ENCODE measurements around the gene CCND2. TPM values are rescaled to one million over a fixed set of nuclear protein-coding genes. Genes with fewer than 3 reads are reported as not detected.

CCND2 gene
- polyA plus RNA-seq, 1 experiment: 0.64 TPM

- H3K4me3 ChIP-seq (ENCODE audit: low read depth, low read length): no peak overlapping the region
- H3K27me3 ChIP-seq (ENCODE audit: control insufficient read depth, insufficient read depth, low read length): peaks cover 40% of the 10 kb centered on the region
- POLR2A ChIA-PET: no interaction called here
- CTCF ChIA-PET: interaction anchor here (3.1 kb wide), 1 partner anchor 11 kb away, joined by 17 read pairs; no protein-coding TSS in a partner anchor
- H3K36me3 ChIP-seq (ENCODE audit: control insufficient read depth, insufficient read depth, low read length): no peaks in the 10 kb centered on the region
- TF ChIP-seq CTCF (IDR thresholded peaks at IDR 0.05; ENCODE audit: insufficient read depth, low read depth, low read length): no peak
- DNase-seq (ENCODE audit: low read depth): no peak
Observed at GRCh38 chr12:4266990-4267389, 6.6 kb upstream of the CCND2 start.

- TF ChIP-seq CTCF (IDR thresholded peaks at IDR 0.05; ENCODE audit: insufficient read depth, low read depth, low read length): no peak
- CTCF ChIA-PET: interaction anchor here (1.1 to 3.1 kb wide), 2 partner anchors 10 to 382 kb away, joined by 3 to 17 read pairs; no protein-coding TSS in a partner anchor
- H3K4me3 ChIP-seq (ENCODE audit: low read depth, low read length): no peak overlapping the region
- no peak for DNase-seq (ENCODE audit: low read depth)
- POLR2A ChIA-PET: no interaction called here
- no peaks in the 10 kb centered on the region for H3K36me3 ChIP-seq (ENCODE audit: control insufficient read depth, insufficient read depth, low read length)
- peaks cover 47% of the 10 kb centered on the region for H3K27me3 ChIP-seq (ENCODE audit: control insufficient read depth, insufficient read depth, low read length)
Observed at GRCh38 chr12:4267704-4268328, 5.7 kb upstream of the CCND2 start.

DNA sequence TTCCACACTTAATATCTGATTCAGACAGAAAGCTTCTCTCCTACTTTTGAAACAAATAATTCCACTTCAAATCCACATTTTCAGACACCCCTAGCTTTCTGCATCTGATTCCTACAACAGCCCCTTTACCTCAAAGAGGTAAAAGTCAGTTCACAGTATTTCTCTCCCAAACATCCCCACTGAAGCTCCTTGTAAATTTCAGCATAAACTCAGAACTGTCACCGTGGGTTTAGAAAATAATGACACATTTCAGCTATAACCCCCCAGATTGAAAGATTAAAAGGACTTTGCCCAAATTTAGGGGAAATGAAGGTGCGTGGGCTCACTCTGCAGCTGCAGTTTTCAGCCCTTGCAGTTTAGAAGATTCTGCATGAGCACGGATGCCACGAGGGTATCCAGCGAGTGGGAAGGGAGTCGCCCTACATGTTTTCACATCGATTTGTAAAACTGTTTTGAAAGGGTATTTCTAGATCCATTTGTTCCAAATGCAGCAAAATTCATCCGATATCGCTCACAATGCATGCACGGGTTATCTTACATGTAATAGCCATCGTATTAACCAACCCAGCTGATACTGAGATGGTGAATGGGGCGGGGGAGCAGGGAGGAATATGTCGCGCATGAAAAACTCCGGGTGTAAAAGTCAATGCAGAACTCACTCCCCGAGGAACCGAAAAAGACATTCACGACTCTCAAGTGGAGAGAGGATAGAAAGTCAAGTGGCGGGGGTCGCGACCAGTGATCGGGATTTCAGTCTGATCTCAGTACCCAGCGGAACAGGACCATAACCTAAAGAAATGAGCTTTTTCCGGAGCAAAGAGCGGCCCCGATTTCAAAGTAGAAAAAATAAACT lies 5.0 kb upstream of the CCND2 start:
- TF ChIP-seq CTCF (IDR thresholded peaks at IDR 0.05; ENCODE audit: insufficient read depth, low read depth, low read length): no peak
- POLR2A ChIA-PET: no interaction called here
- CTCF ChIA-PET: interaction anchor here (1.1 to 3.1 kb wide), 3 partner anchors 9 to 383 kb away, joined by 3 to 17 read pairs (median 3); no protein-coding TSS in a partner anchor
- no peak overlapping the region for H3K4me3 ChIP-seq (ENCODE audit: low read depth, low read length)
- no peaks in the 10 kb centered on the region for H3K36me3 ChIP-seq (ENCODE audit: control insufficient read depth, insufficient read depth, low read length)
- DNase-seq (ENCODE audit: low read depth): no peak
- H3K27me3 ChIP-seq (ENCODE audit: control insufficient read depth, insufficient read depth, low read length): peaks cover 51% of the 10 kb centered on the region

GRCh38 chr12:4269279-4269991 lies 4.1 kb upstream of the CCND2 start:
- Histone ChIP-seq H3K4me3 (ENCODE audit: low read depth, low read length) (peak overlapping the region; percentile 18), H3K27me3 (ENCODE audit: control insufficient read depth, insufficient read depth, low read length) (peaks cover 59% of the 10 kb centered on the region), H3K36me3 (ENCODE audit: control insufficient read depth, insufficient read depth, low read length) (no peaks in the 10 kb centered on the region)
- no peak for DNase-seq (ENCODE audit: low read depth)
- ChIA-PET POLR2A (no interaction called here), CTCF (interaction anchor here (0.6 to 3.1 kb wide), 4 partner anchors 8 to 785 kb away, joined by 3 to 17 read pairs (median 3); no protein-coding TSS in a partner anchor)
- no peak for TF ChIP-seq CTCF (IDR thresholded peaks at IDR 0.05; ENCODE audit: insufficient read depth, low read depth, low read length)

Measured in BJ (cell line).